Measurements from ENCODE around the gene GPR146. TPM values are rescaled to one million over a fixed set of nuclear protein-coding genes. Genes with fewer than 3 reads are reported as not detected.

GPR146 gene
- total RNA-seq, 1 donor from 2014 or later: 1.7 TPM

GRCh38 chr7:1059200-1060091 is 15.1 kb downstream of the GPR146 start:
- no peaks in the 10 kb centered on the region for H3K27me3 ChIP-seq (ENCODE audit: insufficient read depth, low read length)
- no peak overlapping the region for H3K9ac ChIP-seq (ENCODE audit: low read length)
- H3K4me3 Mint-ChIP-seq (ENCODE audit: unreplicated experiment): peak overlapping the region; percentile 66
- no peaks in the 10 kb centered on the region for H3K4me1 ChIP-seq (ENCODE audit: insufficient read depth, low read length)
- H4K20me1 ChIP-seq (ENCODE audit: insufficient read depth, low read length): peaks cover 68% of the 10 kb centered on the region
- no peak overlapping the region for H3K27ac Mint-ChIP-seq (ENCODE audit: unreplicated experiment)
- no peak overlapping the region for H3K4me3 ChIP-seq (ENCODE audit: insufficient read depth, low read depth, low read length)
- no peaks in the 10 kb centered on the region for H3K9me3 ChIP-seq (ENCODE audit: insufficient read depth, low read depth, low read length)
- H3K79me2 ChIP-seq (ENCODE audit: insufficient read depth, low read length): no peaks in the 10 kb centered on the region
- H3K4me2 ChIP-seq (ENCODE audit: low read length): peak overlapping the region; percentile 40
- H3K4me1 Mint-ChIP-seq (ENCODE audit: low read depth, unreplicated experiment): peaks cover 3% of the 10 kb centered on the region
- DNase-seq (ENCODE audit: low read depth) (no peak), FAIRE-seq (no peak)
- H3K36me3 ChIP-seq (ENCODE audit: insufficient read depth, low read length): no peaks in the 10 kb centered on the region
- TF ChIP-seq, protein P1, sequence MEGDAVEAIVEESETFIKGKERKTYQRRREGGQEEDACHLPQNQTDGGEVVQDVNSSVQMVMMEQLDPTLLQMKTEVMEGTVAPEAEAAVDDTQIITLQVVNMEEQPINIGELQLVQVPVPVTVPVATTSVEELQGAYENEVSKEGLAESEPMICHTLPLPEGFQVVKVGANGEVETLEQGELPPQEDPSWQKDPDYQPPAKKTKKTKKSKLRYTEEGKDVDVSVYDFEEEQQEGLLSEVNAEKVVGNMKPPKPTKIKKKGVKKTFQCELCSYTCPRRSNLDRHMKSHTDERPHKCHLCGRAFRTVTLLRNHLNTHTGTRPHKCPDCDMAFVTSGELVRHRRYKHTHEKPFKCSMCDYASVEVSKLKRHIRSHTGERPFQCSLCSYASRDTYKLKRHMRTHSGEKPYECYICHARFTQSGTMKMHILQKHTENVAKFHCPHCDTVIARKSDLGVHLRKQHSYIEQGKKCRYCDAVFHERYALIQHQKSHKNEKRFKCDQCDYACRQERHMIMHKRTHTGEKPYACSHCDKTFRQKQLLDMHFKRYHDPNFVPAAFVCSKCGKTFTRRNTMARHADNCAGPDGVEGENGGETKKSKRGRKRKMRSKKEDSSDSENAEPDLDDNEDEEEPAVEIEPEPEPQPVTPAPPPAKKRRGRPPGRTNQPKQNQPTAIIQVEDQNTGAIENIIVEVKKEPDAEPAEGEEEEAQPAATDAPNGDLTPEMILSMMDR (IDR thresholded peaks at IDR 0.05; ENCODE audit: insufficient read depth, low read depth, low read length): no peak
- no peak for TF ChIP-seq EZH2 (IDR thresholded peaks at IDR 0.05; ENCODE audit: insufficient read depth, low read length)
- H3K27me3 Mint-ChIP-seq (ENCODE audit: low read depth, unreplicated experiment): no peaks in the 10 kb centered on the region
- H2AFZ ChIP-seq (ENCODE audit: low read depth, low read length): no peak overlapping the region
- H3K36me3 Mint-ChIP-seq (ENCODE audit: low read depth, unreplicated experiment): peaks cover 6% of the 10 kb centered on the region
- H3K9me3 Mint-ChIP-seq (ENCODE audit: unreplicated experiment): no peaks in the 10 kb centered on the region
- no peak overlapping the region for H3K27ac ChIP-seq (ENCODE audit: low read depth, low read length)

DNA sequence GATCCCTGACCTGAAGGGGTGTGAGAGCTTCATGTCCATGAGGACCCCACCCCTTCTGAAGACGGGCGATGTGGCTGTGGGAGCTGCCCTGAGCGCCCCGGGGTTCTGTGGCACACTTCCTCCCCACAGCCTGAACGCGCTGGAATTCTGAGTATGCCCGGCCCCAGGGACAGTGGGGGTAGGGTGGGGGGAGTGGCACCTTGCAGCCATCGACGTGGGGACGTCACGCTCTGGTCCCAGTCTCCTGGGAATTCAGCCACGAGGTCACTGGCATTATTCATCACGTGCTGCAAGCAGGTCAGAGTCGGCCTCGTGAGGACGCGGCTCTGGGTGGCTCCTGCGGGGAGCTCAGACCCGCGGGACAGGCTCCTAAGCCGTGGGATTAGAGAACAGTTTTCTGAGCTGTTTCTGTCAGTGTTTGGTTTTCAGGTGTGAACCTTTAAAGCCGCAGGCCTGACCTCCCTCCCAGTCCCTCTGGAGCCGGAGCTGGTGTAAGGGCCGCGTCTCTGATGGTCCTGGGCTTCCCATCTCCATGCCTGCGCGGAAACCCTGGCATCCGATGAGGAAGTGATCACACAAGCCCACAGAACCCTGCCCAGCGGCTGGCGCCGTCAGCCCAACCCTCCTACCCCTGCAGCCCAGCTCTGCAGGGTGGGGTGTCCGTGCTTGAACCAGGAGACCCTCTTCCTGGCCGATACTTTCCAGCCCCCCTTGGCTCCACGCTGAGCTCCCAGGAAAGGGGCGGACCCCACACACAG is 16.1 kb downstream of the GPR146 start:
- H3K36me3 Mint-ChIP-seq (ENCODE audit: low read depth, unreplicated experiment): peaks cover 6% of the 10 kb centered on the region
- H3K27ac Mint-ChIP-seq (ENCODE audit: unreplicated experiment): no peak overlapping the region
- peaks cover 68% of the 10 kb centered on the region for H4K20me1 ChIP-seq (ENCODE audit: insufficient read depth, low read length)
- H3K79me2 ChIP-seq (ENCODE audit: insufficient read depth, low read length): no peaks in the 10 kb centered on the region
- H3K27me3 Mint-ChIP-seq (ENCODE audit: low read depth, unreplicated experiment): no peaks in the 10 kb centered on the region
- H3K9me3 Mint-ChIP-seq (ENCODE audit: unreplicated experiment): no peaks in the 10 kb centered on the region
- no peak overlapping the region for H3K27ac ChIP-seq (ENCODE audit: low read depth, low read length)
- no peaks in the 10 kb centered on the region for H3K27me3 ChIP-seq (ENCODE audit: insufficient read depth, low read length)
- H2AFZ ChIP-seq (ENCODE audit: low read depth, low read length): no peak overlapping the region
- H3K4me1 ChIP-seq (ENCODE audit: insufficient read depth, low read length): no peaks in the 10 kb centered on the region
- no peaks in the 10 kb centered on the region for H3K36me3 ChIP-seq (ENCODE audit: insufficient read depth, low read length)
- H3K4me2 ChIP-seq (ENCODE audit: low read length): peak overlapping the region; percentile 40
- no peaks in the 10 kb centered on the region for H3K9me3 ChIP-seq (ENCODE audit: insufficient read depth, low read depth, low read length)
- FAIRE-seq: no peak
- H3K4me3 Mint-ChIP-seq (ENCODE audit: unreplicated experiment): peak overlapping the region; percentile 66
- no peak overlapping the region for H3K4me3 ChIP-seq (ENCODE audit: insufficient read depth, low read depth, low read length)
- TF ChIP-seq EZH2 (IDR thresholded peaks at IDR 0.05; ENCODE audit: insufficient read depth, low read length): no peak
- TF ChIP-seq, protein P1 (IDR thresholded peaks at IDR 0.05; ENCODE audit: insufficient read depth, low read depth, low read length): no peak
- no peak overlapping the region for H3K9ac ChIP-seq (ENCODE audit: low read length)
- peaks cover 3% of the 10 kb centered on the region for H3K4me1 Mint-ChIP-seq (ENCODE audit: low read depth, unreplicated experiment)
- no peak for DNase-seq (ENCODE audit: low read depth)

All from astrocyte (in vitro differentiated cells and primary cell).